CD4-positive, alpha-beta T cell treated with Interleukin-6 for 4 hours (primary cell): ENCODE measurements around the gene TRMT112.
A peak's percentile ranks its signal among the peaks of the same experiment; 100 is the strongest.

Source experiments
- DNase-seq: peaks from one replicate; pipeline ENCODE4 v3.0.0-alpha.2; 2020; ENCODE audit warnings: mixed read lengths

The TRMT112 gene

GRCh38 chr11:64306563-64306875 lies 10.8 kb downstream of the TRMT112 start:
- DNase-seq: no peak

- DNase-seq: peak; percentile 84
These were observed 11.4 kb downstream of the TRMT112 start for GRCh38 chr11:64305691-64306562.

GRCh38 chr11:64305075-64305690 lies 12.2 kb downstream of the TRMT112 start, which contains the start of gene ESRRA:
Gene ESRRA (plus strand): TSS chr11:64305524. CDS start chr11:64307180, 1,656 bp downstream.
- peak; percentile 100 for DNase-seq

- DNase-seq: peak; percentile 97
These were observed 12.9 kb downstream of the TRMT112 start for GRCh38 chr11:64304316-64305072.

- DNase-seq: no peak
These were observed 13.4 kb downstream of the TRMT112 start for GRCh38 chr11:64304032-64304315.

- DNase-seq: no peak
These were observed 14.0 kb downstream of the TRMT112 start for GRCh38 chr11:64303109-64304031.

- peak; percentile 50 for DNase-seq
These were observed 17.3 kb downstream of the TRMT112 start, which contains the start of gene CATSPERZ for GRCh38 chr11:64299847-64300648. Gene CATSPERZ (plus strand): TSS chr11:64300358. CDS start chr11:64300411, 53 bp downstream.

GRCh38 chr11:64298966-64299846 lies 18.2 kb downstream of the TRMT112 start:
- DNase-seq: no peak

GRCh38 chr11:64297699-64298358 lies 19.5 kb downstream of the TRMT112 start:
- no peak for DNase-seq

GRCh38 chr11:64296830-64297698 lies 20.3 kb downstream of the TRMT112 start:
- DNase-seq: no peak

- DNase-seq: no peak
These were observed 21.1 kb downstream of the TRMT112 start for GRCh38 chr11:64296236-64296635.

- no peak for DNase-seq
These were observed 21.6 kb downstream of the TRMT112 start for GRCh38 chr11:64295760-64296159.

GRCh38 chr11:64294774-64295173 lies 22.6 kb downstream of the TRMT112 start:
- DNase-seq: no peak

- DNase-seq: no peak
These were observed 24.7 kb downstream of the TRMT112 start for GRCh38 chr11:64292460-64293254.

GRCh38 chr11:64291752-64292459 lies 25.5 kb downstream of the TRMT112 start:
- DNase-seq: no peak

GRCh38 chr11:64291262-64291751 lies 26.1 kb downstream of the TRMT112 start, which contains the start of gene KCNK4:
Gene KCNK4 (plus strand): TSS chr11:64291302. CDS start chr11:64293019, 1,717 bp downstream.
- no peak for DNase-seq
